Activated T-cell treated with anti-CD3 and anti-CD28 coated beads for 48 hours (primary cell): ENCODE measurements around the gene ZNF107.

Source experiments
- DNase-seq: peaks from one replicate; pipeline ENCODE4 v3.0.0-alpha.2; 2020; ENCODE audit warnings: low read depth

ZNF107 gene

DNA sequence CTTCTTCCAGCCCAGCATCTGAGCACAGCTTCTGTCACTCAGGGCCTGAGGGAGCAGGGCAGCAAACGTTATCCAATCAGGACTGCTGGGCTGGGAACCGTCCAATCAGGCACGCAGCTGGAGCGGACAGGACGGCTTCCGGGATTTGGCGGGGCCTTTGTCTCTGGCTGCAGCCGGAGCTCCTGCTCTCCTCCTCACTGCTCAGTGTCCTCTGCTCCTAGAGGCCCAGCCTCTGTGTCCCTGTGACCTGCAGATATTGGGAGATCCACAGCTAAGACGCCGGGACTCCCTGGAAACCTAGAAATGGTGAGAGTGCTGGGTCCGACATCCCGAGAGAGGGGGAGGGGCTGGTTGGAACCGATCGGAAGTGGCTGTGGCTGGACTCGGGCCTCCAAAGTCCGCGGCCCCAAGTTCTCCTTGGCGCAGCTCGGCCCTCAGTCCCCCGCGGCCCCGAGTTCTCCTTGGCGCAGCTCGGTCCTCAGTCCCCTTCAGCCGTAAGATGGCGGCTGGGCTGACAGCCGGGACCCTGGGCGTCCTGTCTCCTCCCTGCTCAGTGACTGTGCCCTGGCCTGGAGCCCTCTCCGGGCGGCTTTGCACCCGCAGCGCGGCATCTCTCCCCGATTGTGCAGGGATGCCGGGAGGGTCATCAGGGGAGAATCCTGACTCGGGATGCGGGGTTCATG, at the start of gene ZNF107:
TSS of gene ZNF107 (plus strand) at position 154 of the 683 bp plus-strand sequence. CDS start at position 304, 150 bp downstream.
- peak; percentile 72 for DNase-seq

DNA sequence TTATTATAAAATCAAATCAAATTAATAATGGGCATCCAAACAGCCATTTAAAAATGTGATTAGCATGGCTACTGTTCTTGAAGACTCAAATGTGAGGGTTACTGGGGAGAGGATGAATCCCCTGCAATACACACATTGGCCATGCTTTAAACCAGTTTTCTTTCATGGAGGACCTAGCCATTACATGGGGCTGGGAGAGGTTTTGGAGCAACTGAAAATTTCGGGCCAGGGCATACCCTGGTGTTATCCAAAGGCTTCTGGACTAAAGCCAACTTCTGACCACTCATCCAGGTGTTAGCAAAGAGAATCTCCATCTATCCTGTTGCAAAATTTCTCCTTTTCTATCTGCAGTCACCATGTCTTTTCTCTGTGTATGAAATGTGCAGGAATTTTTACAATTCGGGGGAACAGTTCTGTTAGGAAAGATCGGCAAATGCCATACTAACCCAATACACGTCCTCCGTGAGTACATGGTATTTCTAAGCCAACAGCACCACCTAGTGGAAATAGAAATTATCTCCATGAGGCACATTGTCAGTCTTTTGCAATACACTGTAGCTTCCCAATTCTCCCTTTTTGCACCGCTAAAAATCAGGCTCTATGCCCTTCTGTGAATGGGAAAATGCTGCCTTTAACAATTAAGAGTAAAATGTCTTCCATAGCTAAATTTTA, 47.0 kb upstream of the ZNF107 start:
- DNase-seq: no peak

DNA sequence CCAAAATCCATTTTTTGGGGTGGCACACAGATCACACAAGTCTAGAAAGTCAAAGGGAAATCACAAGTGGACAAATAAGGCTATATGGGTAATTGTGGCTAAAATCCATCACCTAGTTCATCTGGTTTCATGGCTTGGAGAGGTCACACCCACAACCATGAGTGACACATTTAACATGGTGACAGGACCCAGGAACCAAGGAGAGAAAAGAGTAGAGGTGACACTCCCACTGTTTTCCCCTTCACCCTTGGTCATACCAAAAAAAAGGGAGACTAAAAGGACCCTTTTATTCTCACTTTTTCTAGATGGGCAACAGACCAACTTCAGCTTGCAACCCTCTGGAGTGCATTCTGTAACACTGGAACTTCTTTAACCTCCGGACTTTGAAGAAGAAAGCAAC, 46.2 kb upstream of the ZNF107 start:
- DNase-seq: no peak

DNA sequence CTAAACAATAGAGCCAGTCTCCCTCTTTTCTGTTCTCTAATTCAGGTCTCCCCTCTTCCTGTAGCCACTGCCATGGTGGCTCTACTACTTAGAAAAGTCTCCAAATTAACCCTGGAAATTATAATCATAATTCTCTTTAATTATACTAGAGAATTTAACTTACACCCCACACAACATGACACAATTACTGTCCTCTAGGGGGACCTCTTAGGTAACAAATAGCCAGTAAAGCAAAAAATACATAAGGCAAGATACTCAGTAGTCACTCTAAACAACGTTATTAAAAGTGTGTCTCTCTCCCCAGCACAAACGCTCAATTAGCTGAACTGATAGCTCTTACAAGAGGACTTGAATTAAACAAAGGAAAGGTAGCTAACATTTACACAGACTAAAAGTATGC, 44.3 kb upstream of the ZNF107 start:
- DNase-seq: no peak

DNA sequence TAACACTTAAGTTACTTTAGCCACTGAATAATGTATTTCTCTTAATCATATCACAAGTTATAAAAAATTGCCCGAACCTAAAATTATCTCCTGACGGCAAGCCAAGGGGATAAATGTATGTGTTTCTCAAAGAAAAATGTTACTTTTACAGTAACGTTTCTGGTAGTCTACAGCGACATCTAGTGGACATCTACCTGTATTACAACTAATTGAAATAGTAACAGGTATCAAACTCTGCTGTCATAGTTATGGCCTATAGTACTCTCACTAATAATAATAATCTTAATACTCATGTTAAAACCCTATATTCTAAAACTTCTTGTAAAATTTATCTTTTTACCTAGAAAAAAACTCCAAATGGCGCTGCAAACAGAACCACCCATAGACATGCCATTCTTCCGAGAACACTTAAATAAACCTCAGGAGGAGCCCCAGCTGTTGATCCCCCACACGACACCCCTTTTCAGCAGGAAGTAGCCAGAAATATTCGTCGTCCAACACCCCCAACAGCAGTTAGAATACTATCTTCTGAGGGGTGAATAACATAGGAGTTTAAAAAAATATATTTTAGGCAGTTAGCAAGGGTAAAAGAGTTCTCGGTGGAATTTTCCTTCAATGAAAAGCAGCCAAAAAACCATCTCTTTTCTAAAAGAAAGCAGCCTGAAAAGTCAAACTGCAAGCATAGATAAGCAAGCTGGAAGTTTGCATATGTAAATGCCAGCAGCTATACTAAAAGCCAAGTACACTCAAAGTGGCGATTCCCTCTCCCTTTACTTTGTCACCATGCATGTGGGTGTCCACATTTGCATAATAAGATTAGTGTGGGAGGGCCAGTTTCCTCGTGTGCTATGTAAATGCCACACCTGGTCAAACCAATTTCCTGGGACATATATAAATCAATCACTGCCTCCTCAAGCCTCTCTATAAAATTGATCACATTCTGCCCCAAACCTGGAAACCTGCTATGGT, 40.5 kb upstream of the ZNF107 start:
- no peak for DNase-seq

DNA sequence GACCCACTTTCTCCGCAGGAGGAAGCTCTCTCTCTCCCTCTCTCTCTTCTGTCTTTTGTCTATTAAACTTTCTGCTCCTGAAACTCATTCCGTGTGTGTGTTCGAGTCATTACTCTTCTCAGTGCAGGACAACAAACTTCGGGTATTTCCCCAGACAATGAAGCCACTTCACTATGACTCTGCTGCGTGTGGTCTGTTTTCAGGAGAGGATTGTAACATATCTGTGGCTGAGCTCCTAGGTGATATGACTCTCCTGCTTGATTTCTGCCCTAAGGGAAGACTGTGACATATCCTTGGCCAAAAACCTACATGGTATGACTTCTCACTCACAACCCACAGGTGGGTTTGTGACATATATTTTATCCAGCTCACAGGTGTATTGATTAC, 39.9 kb upstream of the ZNF107 start:
- no peak for DNase-seq

DNA sequence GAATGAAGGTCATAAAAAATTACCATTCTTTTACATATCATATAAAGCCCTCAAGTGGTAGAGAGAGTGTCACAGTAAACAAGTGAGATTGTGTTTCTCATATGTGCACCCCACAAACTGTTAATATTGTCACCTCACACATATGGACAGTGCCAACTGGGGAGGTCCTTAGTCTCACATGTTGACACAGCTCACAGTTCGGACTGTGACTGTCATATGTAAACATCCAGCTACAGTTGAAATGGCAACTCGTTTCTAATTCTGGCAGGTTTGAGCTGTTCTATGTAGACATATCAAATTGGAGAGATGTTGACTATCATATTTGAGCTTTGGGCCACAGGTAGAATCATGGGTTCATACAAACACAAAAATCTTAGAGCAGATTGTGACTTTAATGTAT, 39.4 kb upstream of the ZNF107 start:
- DNase-seq: no peak

DNA sequence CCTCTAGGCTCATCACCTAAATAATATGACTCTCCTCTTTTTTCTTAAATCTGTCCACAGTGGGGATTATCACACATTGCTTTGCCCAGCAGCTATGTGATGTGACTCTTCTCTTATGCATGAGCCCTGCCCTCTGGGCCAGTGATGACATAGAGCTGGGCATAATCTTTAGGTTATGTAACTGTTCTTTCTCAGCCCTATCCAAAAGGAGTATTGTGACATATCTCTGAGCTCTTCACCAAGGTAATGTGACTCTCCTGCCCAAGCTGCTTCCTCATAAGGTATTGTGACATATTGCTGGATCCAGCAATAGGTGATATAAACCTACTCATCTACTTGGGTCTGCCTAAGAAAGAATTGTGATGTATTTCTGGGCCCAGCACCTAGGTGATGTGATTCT, 37.7 kb upstream of the ZNF107 start:
- no peak for DNase-seq

DNA sequence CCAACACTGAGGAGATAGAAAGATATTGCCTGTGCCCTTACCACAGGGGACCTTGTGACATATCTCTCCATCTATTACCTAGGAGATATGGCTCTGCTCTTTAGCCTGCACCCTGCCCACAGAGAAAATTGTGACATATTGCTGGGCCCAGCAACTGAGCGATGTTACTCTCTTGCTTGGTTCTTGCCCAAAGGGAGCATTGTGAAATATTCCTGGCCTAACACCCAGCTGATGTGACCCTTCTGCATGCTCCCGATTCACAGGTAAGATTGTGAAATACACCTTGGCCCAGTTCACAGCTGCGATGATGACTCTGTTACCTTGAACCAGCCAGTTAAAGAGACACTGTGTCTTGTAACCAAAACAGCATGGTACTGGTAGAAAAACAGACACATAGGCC, 37.2 kb upstream of the ZNF107 start:
- no peak for DNase-seq

DNA sequence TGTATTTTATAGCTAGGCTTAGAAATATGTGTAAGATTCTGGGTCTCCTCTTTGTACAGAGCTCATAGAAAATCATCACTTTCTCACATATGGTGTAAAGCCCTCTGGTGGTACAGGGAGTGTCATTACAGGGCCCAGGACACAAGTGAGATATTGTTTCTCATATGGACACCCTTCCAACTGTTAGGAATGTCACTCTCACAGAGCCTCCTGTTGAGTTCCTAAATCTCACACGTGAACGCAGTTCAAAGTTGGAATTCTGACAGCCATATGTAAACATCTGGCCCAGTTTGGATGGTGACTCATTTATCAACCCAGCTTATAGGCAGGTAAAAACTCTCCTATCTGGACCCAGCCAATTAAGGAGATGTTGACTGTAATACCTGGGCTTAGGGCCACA, 35.4 kb upstream of the ZNF107 start:
- no peak for DNase-seq

DNA sequence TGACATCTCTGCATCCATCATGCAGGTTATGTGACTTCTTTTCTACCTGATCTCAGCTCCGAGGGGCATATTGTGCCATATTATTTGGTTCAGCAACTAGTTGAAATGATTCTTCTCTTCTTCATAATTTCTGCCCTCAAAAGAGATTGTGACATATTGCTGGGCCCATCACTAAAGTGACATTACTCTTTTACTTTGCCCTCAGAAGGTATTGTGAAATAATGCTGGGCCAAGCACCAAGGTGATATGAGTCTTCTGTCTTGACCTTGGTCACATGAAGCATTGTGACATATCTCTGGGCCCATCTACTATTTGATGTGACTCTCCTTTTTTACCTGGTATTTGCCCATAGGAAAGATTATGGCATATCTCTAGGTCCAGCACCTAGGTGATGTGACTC, 33.9 kb upstream of the ZNF107 start:
- DNase-seq: no peak

DNA sequence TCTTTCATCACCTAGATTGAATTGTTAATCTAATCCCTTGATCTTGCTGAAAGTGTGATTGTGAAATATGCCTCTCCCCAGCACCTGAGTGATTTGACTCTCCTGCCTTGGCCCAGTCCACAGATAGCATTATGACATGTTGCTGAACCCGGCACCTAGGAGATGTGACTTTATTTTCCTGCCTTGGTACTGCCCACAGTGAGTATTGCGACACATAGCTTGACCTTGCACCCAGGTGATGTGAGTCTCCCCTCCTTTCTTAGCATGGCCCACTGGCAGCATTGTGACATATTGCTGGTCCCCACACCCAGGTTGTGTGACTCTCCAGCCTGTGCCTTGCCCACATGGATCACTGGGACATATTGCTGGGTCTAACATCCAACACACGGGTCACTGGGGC, 32.5 kb upstream of the ZNF107 start:
- DNase-seq: no peak

DNA sequence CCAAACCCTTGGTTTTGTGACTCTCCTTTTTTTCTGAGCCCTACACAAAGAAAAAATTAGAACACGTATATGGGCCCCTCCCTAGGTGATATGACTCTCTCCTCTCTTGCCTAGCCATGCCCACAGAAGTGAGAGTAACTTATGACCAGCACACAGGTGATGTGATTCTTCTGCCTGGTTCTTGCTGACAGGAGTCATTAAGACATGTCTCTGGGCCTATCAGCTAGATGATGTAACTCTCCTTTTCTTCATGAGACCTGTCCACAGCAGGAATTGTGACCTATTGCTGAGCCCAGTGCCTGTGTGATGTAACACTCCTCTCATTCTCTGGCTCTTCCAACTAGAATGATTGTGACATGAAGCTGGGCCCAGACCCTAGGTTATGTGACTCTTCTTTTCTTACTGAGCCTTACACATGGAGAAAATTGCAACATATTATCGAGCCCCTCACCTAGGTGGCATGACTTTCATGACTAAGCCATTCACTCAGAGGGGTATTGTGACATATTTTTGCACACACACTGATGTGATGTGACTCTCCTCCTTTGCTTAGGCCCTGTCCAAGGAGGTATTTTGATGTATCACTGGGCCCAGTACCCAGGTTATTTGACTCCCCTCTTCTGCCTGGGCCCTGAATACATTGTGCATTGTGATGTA, 31.4 kb upstream of the ZNF107 start:
- no peak for DNase-seq

DNA sequence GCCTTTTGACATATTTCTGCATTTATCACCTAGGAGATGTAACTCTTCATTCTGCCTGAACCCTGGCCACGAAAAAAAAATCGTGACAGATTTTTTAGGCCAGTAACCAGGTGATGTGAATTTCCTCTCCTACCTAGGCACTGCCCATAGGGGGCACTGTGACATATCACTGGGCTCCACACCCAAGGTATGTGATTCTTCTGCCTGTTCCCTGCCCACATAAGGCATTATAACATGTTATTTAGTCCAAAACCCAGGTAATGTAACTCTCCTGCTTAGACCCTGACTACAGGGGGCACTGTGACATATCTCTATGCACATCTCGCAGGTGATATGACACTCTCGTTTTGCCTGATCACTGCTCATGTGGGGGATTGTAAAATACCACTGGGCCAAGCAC, 29.5 kb upstream of the ZNF107 start:
- DNase-seq: no peak

DNA sequence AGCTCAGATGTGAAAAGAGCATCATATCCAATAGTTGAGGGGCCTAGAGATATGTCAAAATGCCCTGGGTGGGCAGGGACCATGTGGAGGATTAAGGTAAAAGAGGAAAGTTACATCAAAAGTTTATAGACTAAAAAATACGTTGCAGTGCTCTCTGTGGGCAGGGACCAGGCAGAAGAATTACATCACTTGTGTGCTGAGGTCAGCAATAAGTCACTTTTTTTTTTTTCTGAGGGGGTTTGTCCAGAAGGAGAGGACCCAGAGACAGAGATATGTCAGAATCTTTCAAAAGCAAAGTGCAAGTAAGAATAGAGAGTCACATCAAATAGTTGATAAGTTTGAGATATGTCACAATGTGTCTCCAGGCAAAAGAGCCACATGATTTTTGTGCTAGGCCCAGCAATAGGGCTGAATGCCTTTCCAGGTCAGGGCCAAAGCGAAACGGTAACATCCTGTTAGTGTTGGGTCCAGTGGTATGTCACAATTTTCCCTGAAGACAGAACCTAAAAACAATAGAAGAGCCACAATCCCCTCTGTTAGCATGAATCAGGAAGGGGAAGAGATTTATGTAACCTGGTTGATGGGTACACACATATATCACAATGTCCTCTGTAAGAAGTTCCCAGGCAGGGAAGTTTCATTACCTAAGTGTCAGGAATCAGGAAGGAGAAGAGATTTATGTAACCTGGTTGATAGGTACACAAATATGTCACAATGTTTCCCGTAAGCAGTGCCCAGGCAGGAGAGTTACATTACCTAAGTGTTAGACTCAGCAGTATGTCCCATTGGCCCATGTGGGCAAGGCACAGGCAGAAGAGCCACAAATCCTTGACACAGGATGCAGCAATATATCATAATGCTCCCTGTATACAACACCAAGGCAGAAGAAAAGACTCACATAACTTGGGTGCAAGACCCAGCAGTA, 28.1 kb upstream of the ZNF107 start:
- no peak for DNase-seq

DNA sequence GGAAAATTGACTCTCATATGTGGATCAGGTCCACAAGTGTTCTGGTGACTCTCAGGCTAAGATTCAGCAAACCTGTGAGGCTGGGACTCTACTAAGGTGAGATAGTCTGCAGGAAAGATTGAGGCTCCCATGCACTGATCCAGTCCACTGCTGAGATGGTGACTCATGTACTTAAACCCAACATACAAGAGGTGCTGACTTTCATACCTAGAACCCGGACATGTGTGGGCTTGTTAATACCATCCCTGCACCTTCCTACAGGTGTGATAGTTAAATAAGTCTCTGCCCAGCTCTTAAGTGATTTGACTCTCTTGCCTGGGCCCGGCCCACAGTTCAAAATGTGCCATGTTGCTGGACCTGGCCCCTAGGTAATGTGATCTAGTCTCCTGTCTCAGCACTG, 27.1 kb upstream of the ZNF107 start:
- no peak for DNase-seq

DNA sequence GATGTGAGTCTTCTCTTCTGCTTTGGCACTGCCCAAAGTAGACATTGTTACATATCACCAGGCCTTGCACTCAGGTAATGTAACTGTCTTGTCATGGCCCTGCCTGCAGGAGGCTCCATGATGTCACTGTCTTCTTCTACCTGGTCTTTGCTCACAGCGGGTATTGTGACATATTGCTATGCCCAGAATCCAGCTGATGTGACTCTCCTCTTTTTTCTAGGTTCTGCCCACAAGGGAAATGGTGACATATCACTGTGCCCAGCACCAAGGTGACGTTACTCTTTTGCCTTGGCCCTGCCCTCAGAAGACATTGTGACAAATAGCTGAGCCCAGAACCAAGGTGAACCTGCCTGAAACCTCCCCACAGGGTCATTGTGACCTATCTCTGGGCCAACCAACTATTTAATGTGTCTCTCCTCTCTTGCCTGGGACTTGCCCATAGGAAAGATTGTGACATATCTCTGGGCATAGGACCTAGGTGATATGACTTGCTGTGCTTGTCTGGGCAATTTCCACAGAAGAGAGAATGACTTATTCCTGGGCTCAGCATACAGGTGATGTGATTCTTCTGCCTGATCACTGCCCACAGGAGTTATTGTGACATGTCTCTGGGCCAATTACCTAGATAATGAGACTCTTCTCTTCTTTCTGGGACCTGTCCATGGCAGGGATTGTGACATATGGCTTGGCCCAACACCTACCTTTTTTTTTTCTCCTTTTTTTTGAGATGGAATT, 26.5 kb upstream of the ZNF107 start:
- DNase-seq: no peak

DNA sequence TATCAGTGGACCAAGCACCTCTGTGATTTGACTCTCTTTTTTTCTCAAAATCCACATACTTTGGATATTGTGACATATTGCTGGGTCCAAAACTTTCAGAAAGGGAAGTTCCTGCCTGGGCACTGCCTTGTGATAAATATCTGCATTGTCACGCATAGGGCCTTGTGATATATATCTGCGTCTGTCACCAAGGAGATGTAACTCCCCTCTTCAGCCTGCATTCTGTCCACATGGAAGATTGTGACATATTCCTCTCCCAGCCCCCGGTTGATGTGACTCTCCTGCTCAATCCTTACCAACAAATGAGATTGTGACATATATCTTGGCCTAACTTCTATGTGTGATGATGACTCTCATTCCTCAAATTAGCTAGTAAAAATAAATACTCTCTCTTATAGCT, 25.4 kb upstream of the ZNF107 start:
- DNase-seq: no peak

DNA sequence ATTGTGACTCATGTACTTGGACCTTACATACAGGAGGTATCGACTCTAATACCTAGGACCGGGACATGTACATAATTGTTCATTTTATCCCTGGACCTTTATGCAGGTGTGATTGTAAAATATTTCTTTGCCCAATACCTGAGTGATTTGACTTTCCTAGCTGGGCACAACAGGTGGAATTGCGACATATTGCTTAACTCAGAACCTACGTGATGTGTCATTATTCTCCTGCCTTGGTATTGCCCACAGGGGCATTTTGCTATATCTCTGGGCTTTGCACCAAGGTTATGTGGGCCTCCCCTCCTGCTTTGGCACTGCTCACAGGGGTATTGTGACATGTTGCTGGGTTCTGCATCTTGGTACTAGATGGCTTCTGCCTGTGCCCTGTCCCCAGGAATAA, 23.9 kb upstream of the ZNF107 start:
- DNase-seq: no peak

DNA sequence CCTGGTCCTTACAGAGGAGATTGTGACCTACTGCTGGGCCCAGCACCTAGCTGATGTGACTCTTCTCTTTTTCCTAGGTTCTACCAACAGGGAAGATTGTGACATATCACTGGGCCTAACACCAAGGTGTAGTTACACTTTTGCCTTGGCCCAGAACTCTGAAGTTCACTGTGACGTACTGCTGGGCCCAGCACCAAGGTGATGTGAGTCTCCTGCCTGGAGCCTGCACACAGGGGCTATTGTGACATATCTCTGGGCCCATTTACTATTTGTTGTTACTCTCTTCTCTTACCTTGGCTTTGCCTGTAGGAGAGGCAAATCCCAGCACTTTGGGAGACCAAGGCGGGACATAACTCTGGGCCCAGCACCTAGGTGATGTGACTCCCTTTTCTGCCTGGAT, 23.1 kb upstream of the ZNF107 start:
- no peak for DNase-seq

DNA sequence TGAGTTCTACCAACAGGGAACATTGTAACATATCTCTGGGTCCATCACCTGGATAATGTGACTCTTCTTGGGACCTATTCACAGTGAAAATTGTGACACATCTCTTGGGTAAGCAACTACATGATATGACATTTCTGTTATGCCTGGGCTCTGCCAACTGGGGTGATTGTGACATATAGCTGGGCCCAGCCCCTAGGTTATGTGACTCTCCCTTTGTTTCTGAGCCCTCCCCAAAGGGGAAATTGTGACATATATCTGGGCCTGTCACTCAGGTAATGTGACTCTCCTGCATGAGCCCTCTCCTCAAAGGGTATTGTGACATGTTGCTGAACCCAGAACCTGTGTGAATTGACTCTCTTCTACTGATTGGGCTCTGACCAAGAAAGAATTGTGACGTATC, 22.4 kb upstream of the ZNF107 start:
- DNase-seq: no peak
